HL-60 (cell line): ENCODE measurements around the gene VTCN1.

ENCODE experiments used
- GABPA ChIP-seq: IDR thresholded peaks from 2 replicates; pipeline ENCODE4 v1.6.1; 2012; ENCODE audit warnings: low read depth
- POLR2AphosphoS5 ChIP-seq: IDR thresholded peaks from 2 replicates; pipeline ENCODE4 v1.6.1; 2012; ENCODE audit warnings: low read depth
- REST ChIP-seq: IDR thresholded peaks from 2 replicates; pipeline ENCODE4 v1.6.1; 2012; ENCODE audit warnings: low read depth; ENCODE audit not compliant: insufficient replicate concordance
- SPI1 ChIP-seq: IDR thresholded peaks from 2 replicates; pipeline ENCODE4 v1.6.1; 2012; ENCODE audit warnings: low read depth, mild to moderate bottlenecking, borderline replicate concordance
- TF ChIP-seq, protein P1 (sequence below): IDR thresholded peaks from one replicate; pipeline ENCODE4 v1.5.1; 2011; ENCODE audit warnings: low read length, control low read depth, inconsistent platforms; ENCODE audit not compliant: insufficient read depth

- TF ChIP-seq GABPA (no peak), REST (no peak), POLR2AphosphoS5 (no peak), SPI1 (no peak)
- TF ChIP-seq, protein P1, sequence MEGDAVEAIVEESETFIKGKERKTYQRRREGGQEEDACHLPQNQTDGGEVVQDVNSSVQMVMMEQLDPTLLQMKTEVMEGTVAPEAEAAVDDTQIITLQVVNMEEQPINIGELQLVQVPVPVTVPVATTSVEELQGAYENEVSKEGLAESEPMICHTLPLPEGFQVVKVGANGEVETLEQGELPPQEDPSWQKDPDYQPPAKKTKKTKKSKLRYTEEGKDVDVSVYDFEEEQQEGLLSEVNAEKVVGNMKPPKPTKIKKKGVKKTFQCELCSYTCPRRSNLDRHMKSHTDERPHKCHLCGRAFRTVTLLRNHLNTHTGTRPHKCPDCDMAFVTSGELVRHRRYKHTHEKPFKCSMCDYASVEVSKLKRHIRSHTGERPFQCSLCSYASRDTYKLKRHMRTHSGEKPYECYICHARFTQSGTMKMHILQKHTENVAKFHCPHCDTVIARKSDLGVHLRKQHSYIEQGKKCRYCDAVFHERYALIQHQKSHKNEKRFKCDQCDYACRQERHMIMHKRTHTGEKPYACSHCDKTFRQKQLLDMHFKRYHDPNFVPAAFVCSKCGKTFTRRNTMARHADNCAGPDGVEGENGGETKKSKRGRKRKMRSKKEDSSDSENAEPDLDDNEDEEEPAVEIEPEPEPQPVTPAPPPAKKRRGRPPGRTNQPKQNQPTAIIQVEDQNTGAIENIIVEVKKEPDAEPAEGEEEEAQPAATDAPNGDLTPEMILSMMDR: no peak
Observed at GRCh38 chr1:117124661-117125060, 86.1 kb downstream of the VTCN1 start.
